Measurements from ENCODE around the gene C1R. TPM values are rescaled to one million over a fixed set of nuclear protein-coding genes. Genes with fewer than 3 reads are reported as not detected.

C1R gene
- polyA plus RNA-seq, 1 of the 3 experiments (the other 2 are of a cell fraction): 20.1 TPM

DNA sequence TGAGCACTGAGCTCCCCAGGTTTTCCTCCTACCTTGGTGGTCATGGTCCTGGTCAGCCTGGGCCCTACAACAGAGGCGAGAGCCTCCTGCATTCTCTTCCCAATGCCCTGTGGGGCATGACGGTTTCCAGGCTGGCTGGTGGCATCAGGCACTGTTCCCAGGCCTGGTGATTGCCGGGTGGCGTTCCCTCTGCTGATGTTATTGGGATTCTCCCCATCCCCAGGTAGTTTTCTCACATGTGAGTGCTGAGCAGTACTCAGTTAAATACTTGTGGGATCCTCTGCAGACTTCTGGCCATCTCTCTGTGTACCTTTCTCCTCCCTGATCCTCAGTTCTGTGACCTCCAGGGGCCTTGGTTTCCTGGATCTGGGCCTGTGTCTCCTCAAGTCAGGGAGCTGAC is 15.8 kb downstream of the C1R start:
- H3K9me3 ChIP-seq: no peaks in the 10 kb centered on the region
- H3K4me3 ChIP-seq (ENCODE audit: low read depth in 2 of 2, low read length in 1 of 2): no peak overlapping the region
- no peaks in the 10 kb centered on the region for H3K79me2 ChIP-seq (ENCODE audit: insufficient read depth)
- POLR2A ChIA-PET: no interaction called here
- WGBS (ENCODE audit: low lambda C conversion rate): 66% methylated on average over 4 of the region's 4 CpGs
- H3K9ac ChIP-seq: no peak overlapping the region
- no peaks in the 10 kb centered on the region for H3K9me2 ChIP-seq
- H4K20me1 ChIP-seq (ENCODE audit: insufficient read depth): no peaks in the 10 kb centered on the region
- CTCF ChIA-PET: interaction anchor here (0.6 to 1.9 kb wide), 7 partner anchors 12 to 112 kb away, joined by 3 to 7 read pairs (median 3); no protein-coding TSS in a partner anchor
- no peak overlapping the region for H3K4me2 ChIP-seq
- H3K4me1 ChIP-seq (ENCODE audit: control insufficient read depth in 1 of 2, insufficient read depth in 2 of 2, low read depth in 1 of 2, low read length in 1 of 2): peaks cover 0 to 3% of the 10 kb centered on the region in 2 experiments; a peak in 1 of 4 replicates
- no peak overlapping the region for H3K27ac ChIP-seq (ENCODE audit: low read depth in 2 of 2, low read length in 1 of 2)
- H2AFZ ChIP-seq (ENCODE audit: low read depth): no peak overlapping the region
- peaks cover 9% of the 10 kb centered on the region; the same call in 1 of the 2 replicates for H3K27me3 ChIP-seq (ENCODE audit: insufficient read depth)
- DNase-seq: no peak
- H3K36me3 ChIP-seq (replicated peaks in 1 of 2; ENCODE audit: control insufficient read depth in 1 of 2, insufficient read depth in 2 of 2, low read length in 1 of 2): no peaks in the 10 kb centered on the region
- TF ChIP-seq, protein P1, sequence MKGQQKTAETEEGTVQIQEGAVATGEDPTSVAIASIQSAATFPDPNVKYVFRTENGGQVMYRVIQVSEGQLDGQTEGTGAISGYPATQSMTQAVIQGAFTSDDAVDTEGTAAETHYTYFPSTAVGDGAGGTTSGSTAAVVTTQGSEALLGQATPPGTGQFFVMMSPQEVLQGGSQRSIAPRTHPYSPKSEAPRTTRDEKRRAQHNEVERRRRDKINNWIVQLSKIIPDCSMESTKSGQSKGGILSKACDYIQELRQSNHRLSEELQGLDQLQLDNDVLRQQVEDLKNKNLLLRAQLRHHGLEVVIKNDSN (IDR thresholded peaks at IDR 0.05; ENCODE audit: borderline replicate concordance, low read depth): no peak
- TF ChIP-seq SMC3 (IDR thresholded peaks at IDR 0.05; ENCODE audit: low read depth, low read length) (no peak), NFIC (IDR thresholded peaks at IDR 0.05; ENCODE audit: borderline replicate concordance) (no peak), NRF1 (IDR thresholded peaks at IDR 0.05; ENCODE audit: low read depth, low read length) (no peak), FOSL2 (IDR thresholded peaks at IDR 0.05; ENCODE audit: borderline replicate concordance, low read depth) (no peak), REST (IDR thresholded peaks at IDR 0.05; ENCODE audit: low read depth, low read length) (no peak)
- H3F3A ChIP-seq (replicated peaks; ENCODE audit: insufficient read depth): peaks cover 7% of the 10 kb centered on the region

GRCh38 chr12:7075939-7076338 is 16.3 kb downstream of the C1R start:
- no peaks in the 10 kb centered on the region for H3K9me3 ChIP-seq
- POLR2A ChIA-PET: no interaction called here
- H3K9ac ChIP-seq: no peak overlapping the region
- no peak overlapping the region for H3K4me2 ChIP-seq
- H3F3A ChIP-seq (replicated peaks; ENCODE audit: insufficient read depth): peaks cover 7% of the 10 kb centered on the region
- no peaks in the 10 kb centered on the region for H3K9me2 ChIP-seq
- H3K36me3 ChIP-seq (replicated peaks in 1 of 2; ENCODE audit: control insufficient read depth in 1 of 2, insufficient read depth in 2 of 2, low read length in 1 of 2): no peaks in the 10 kb centered on the region
- 56% methylated on average over 3 of the region's 3 CpGs for WGBS (ENCODE audit: low lambda C conversion rate)
- no peak overlapping the region for H3K4me3 ChIP-seq (ENCODE audit: low read depth in 2 of 2, low read length in 1 of 2)
- CTCF ChIA-PET: interaction anchor here (0.9 to 1.8 kb wide), 5 partner anchors 12 to 33 kb away, joined by 3 to 7 read pairs (median 3); partner anchors contain the start of gene C1RL
- peaks cover 0 to 3% of the 10 kb centered on the region in 2 experiments; a peak in 1 of 4 replicates for H3K4me1 ChIP-seq (ENCODE audit: control insufficient read depth in 1 of 2, insufficient read depth in 2 of 2, low read depth in 1 of 2, low read length in 1 of 2)
- H3K27me3 ChIP-seq (ENCODE audit: insufficient read depth): peaks cover 11% of the 10 kb centered on the region; the same call in 1 of the 2 replicates
- no peaks in the 10 kb centered on the region for H3K79me2 ChIP-seq (ENCODE audit: insufficient read depth)
- H3K27ac ChIP-seq (ENCODE audit: low read depth in 2 of 2, low read length in 1 of 2): no peak overlapping the region
- DNase-seq: no peak
- H4K20me1 ChIP-seq (ENCODE audit: insufficient read depth): no peaks in the 10 kb centered on the region
- H2AFZ ChIP-seq (ENCODE audit: low read depth): no peak overlapping the region
- no peak for TF ChIP-seq REST (IDR thresholded peaks at IDR 0.05; ENCODE audit: low read depth, low read length)
- TF ChIP-seq, protein P2, sequence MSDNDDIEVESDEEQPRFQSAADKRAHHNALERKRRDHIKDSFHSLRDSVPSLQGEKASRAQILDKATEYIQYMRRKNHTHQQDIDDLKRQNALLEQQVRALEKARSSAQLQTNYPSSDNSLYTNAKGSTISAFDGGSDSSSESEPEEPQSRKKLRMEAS (IDR thresholded peaks at IDR 0.05; ENCODE audit: low read depth): no peak

All from SK-N-SH (cell line).